Endothelial cell of umbilical vein (primary cell): ENCODE measurements around the gene HACE1. TPM values are rescaled to one million over a fixed set of nuclear protein-coding genes. Genes with fewer than 3 reads are reported as not detected.

Source experiments
- BruUV-seq: library from RNA; stranded (reverse); fragments of 400-500 nt; replicated peaks from 2 replicates; lab custom pipeline; 2021; lab: Mats Ljungman, UMichigan
- CTCF ChIA-PET: fragments of 300-600, 350-600 bp; sonication (Branson Sonifier 250); formaldehyde crosslinking; loops from one replicate; lab custom pipeline; 2021; ENCODE audit warnings: antibody characterized with exemption, inconsistent platforms; lab: Charles Lee
- POLR2A ChIA-PET: fragments of 300-600, 350-600 bp; sonication (Branson Sonifier 250); formaldehyde crosslinking; loops from one replicate; lab custom pipeline; 2021; ENCODE audit warnings: antibody characterized with exemption, inconsistent platforms; lab: Charles Lee
- DNase-seq: peaks from one replicate; pipeline ENCODE4 v3.0.0-alpha.2; 2011; ENCODE audit warnings: low read depth, low spot score
- FAIRE-seq: peaks from 2 replicates; lab custom pipeline; 2011; peaks lifted over from hg19 to GRCh38; lab: Jason Lieb, UNC
- H2AFZ ChIP-seq: 2 replicates; pipeline ENCODE4 v1.6.0; 2012; ENCODE audit warnings: low read depth, low read length, control low read depth, inconsistent platforms
- H3K27ac ChIP-seq: 2 replicates; pipeline ENCODE4 v1.5.1; 2011; ENCODE audit warnings: low read depth, mild to moderate bottlenecking, control low read depth, low read length, moderate library complexity; ENCODE audit not compliant: insufficient read depth
- H3K27me3 ChIP-seq, 2 experiments: 2 replicates each; pipeline versions ENCODE4 v1.6.0 to v1.6.1; 2011; ENCODE audit warnings: low read length in 2 of 2, mixed read lengths in 1 of 2; ENCODE audit not compliant: control insufficient read depth in 2 of 2, insufficient read depth in 2 of 2
- H3K36me3 ChIP-seq, 2 experiments: 2 replicates in 1 of 2; 3 replicates in 1 of 2; pipeline ENCODE4 v1.5.1; 2011; ENCODE audit warnings: low read length in 2 of 2, mild to moderate bottlenecking in 1 of 2, moderate library complexity in 1 of 2; ENCODE audit not compliant: control insufficient read depth in 2 of 2, insufficient read depth in 2 of 2; ENCODE audit errors: extremely low read depth in 1 of 2
- H3K4me1 ChIP-seq: 3 replicates; pipeline ENCODE4 v1.5.1; 2011; ENCODE audit warnings: mild to moderate bottlenecking, low read length; ENCODE audit not compliant: control insufficient read depth, insufficient read depth; ENCODE audit errors: extremely low read depth
- H3K4me2 ChIP-seq: 2 replicates; pipeline ENCODE4 v1.6.1; 2011; ENCODE audit warnings: low read length, control low read depth, mixed read lengths; ENCODE audit not compliant: insufficient read depth
- H3K4me3 ChIP-seq, 3 experiments: fragments of 200-600 bp in 1 of 3; sonication (generic), shearing (Covaris generic) in 1 of 3; replicated peaks in 1 of 3; 2 replicates each; pipeline ENCODE4 v1.5.1; 2011 to 2016; ENCODE audit warnings: control low read depth in 3 of 3, low read length in 3 of 3, mild to moderate bottlenecking in 2 of 3, inconsistent platforms in 1 of 3, low read depth in 1 of 3, moderate library complexity in 1 of 3; ENCODE audit not compliant: insufficient read depth in 1 of 3
- H3K79me2 ChIP-seq: 2 replicates; pipeline ENCODE4 v1.6.0; 2012; ENCODE audit warnings: low read length, inconsistent platforms; ENCODE audit not compliant: control insufficient read depth, insufficient read depth
- H3K9ac ChIP-seq: replicated peaks from 2 replicates; pipeline ENCODE3; 2011; ENCODE audit warnings: low read length, control low read depth; ENCODE audit not compliant: insufficient read depth; ENCODE audit errors: extremely low read depth
- H3K9me1 ChIP-seq: replicated peaks from 3 replicates; pipeline ENCODE4 v1.6.0; 2011; ENCODE audit warnings: mild to moderate bottlenecking, low read length; ENCODE audit not compliant: control insufficient read depth, insufficient read depth; ENCODE audit errors: extremely low read depth
- H3K9me3 ChIP-seq: replicated peaks from 2 replicates; pipeline ENCODE4 v1.5.1; 2012; ENCODE audit warnings: low read length, inconsistent platforms; ENCODE audit not compliant: control insufficient read depth, insufficient read depth
- H4K20me1 ChIP-seq: replicated peaks from 2 replicates; pipeline ENCODE3; 2011; ENCODE audit warnings: mild to moderate bottlenecking, low read length; ENCODE audit not compliant: control insufficient read depth, insufficient read depth; ENCODE audit errors: extremely low read depth
- CTCF ChIP-seq, 2 donors: IDR thresholded peaks; 1 replicate in 1 of 2; 2 replicates in 1 of 2; pipeline ENCODE4 v1.5.1; 2011; ENCODE audit warnings: low read length in 2 of 2, mild to moderate bottlenecking in 2 of 2, moderate library complexity in 2 of 2, control low read depth in 1 of 2, inconsistent platforms in 1 of 2, low read depth in 1 of 2; ENCODE audit not compliant: insufficient read depth in 1 of 2; ENCODE audit errors: extremely low read depth in 1 of 2
- EZH2 ChIP-seq: IDR thresholded peaks from 2 replicates; pipeline ENCODE4 v1.6.1; 2012; ENCODE audit warnings: borderline replicate concordance, low read depth, mild to moderate bottlenecking, moderate library complexity, low read length, inconsistent platforms; ENCODE audit not compliant: severe bottlenecking
- FOS ChIP-seq: IDR thresholded peaks from 2 replicates; pipeline ENCODE4 v1.6.1; 2011; ENCODE audit warnings: mild to moderate bottlenecking, low read length, moderate library complexity, borderline replicate concordance; ENCODE audit not compliant: insufficient read depth
- GATA2 ChIP-seq: IDR thresholded peaks from 2 replicates; pipeline ENCODE4 v1.7.0; 2011; ENCODE audit warnings: low read depth, mild to moderate bottlenecking, moderate library complexity, mixed read lengths, low read length; ENCODE audit not compliant: insufficient read length, insufficient read depth
- JUN ChIP-seq: IDR thresholded peaks from 2 replicates; pipeline ENCODE4 v1.6.1; 2011; ENCODE audit warnings: borderline replicate concordance, low read depth; ENCODE audit not compliant: insufficient read length, insufficient read depth
- MYC ChIP-seq: IDR thresholded peaks from one replicate; pipeline ENCODE4 v1.6.1; 2011; ENCODE audit warnings: mild to moderate bottlenecking, low read depth, low read length
- POLR2A ChIP-seq: IDR thresholded peaks from 2 replicates; pipeline ENCODE4 v1.6.1; 2012; ENCODE audit warnings: low read depth, mild to moderate bottlenecking, control low read depth, low read length
- POLR2AphosphoS5 ChIP-seq: IDR thresholded peaks from 2 replicates; pipeline ENCODE4 v1.6.1; 2012; ENCODE audit warnings: low read depth, mild to moderate bottlenecking, control low read depth, low read length, moderate library complexity; ENCODE audit not compliant: insufficient read depth
- dilution Hi-C: fragments of 300-500 bp; cut with MboI; formaldehyde crosslinking; loops from one replicate; pipeline ENCODE4 v1.15.0; 2019; ENCODE audit warnings: low sequenced_read_pairs; ENCODE audit not compliant: extremely low pct_ligation_motif_present
- intact Hi-C: fragments of 100-400 bp; cut with micrococcal nuclease; formaldehyde crosslinking; loops from one replicate; pipeline ENCODE4 v1.10.0; 2022
- polyA plus RNA-seq, 4 experiments: library from polyadenylated mRNA; depleted of rRNA in 3 of 4; stranded (reverse) in 3 of 4; unstranded in 1 of 4; fragments of >200 nt; gene quantifications; 2 replicates each; pipeline versions ENCODE4 v1.2.1 to v1.2.3, GENCODE V29; 2011 to 2012; ENCODE audit warnings: missing spikeins in 1 of 4
- total RNA-seq: library from RNA; stranded (reverse); gene quantifications from 2 replicates; pipeline ENCODE4 v1.2.3, GENCODE V29; 2021
- TF ChIP-seq, protein P1 (sequence below): IDR thresholded peaks from 2 replicates; pipeline ENCODE4 v1.6.1; 2011; ENCODE audit not compliant: insufficient read depth, insufficient read length

Gene HACE1
- total and polyA plus RNA-seq, 2 donors (not counting 3 experiments of a cell fraction or from before 2014, with no cell fraction given), result 4.9 to 14.8 TPM

GRCh38 chr6:104729433-104729832 lies 130.3 kb downstream of the HACE1 start:
- Histone ChIP-seq H3K27ac (no peak overlapping the region), H3K36me3 (no peaks in the 10 kb centered on the region), H3K27me3 (no peaks in the 10 kb centered on the region), H3K79me2 (no peaks in the 10 kb centered on the region), H3K9ac (no peak overlapping the region), H3K4me3 (no peak overlapping the region), H3K4me1 (peaks cover 9% of the 10 kb centered on the region), H4K20me1 (no peaks in the 10 kb centered on the region), H3K9me1 (no peaks in the 10 kb centered on the region), H3K9me3 (no peaks in the 10 kb centered on the region), H3K4me2 (no peak overlapping the region), H2AFZ (no peak overlapping the region)
- dilution Hi-C loops (no loop called here), intact Hi-C loops (no loop called here)
- CTCF ChIA-PET, result no interaction called here
- FAIRE-seq (no peak), DNase-seq (no peak)
- no TSS peak for BruUV-seq
- no peak for TF ChIP-seq POLR2A
- no peak for TF ChIP-seq EZH2
- no peak for TF ChIP-seq GATA2
- no peak for TF ChIP-seq CTCF (IDR thresholded peaks at IDR 0.05; ENCODE audit: extremely low read depth in 1 of 2, insufficient read depth in 1 of 2, low read depth in 1 of 2, low read length in 2 of 2)
- TF ChIP-seq POLR2AphosphoS5, result no peak
- TF ChIP-seq, protein P1, sequence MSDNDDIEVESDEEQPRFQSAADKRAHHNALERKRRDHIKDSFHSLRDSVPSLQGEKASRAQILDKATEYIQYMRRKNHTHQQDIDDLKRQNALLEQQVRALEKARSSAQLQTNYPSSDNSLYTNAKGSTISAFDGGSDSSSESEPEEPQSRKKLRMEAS, result no peak
- no peak for TF ChIP-seq MYC
- no peak for TF ChIP-seq FOS
- no peak for TF ChIP-seq JUN
- POLR2A ChIA-PET, result no interaction called here
